Smooth muscle cell of the coronary artery (primary cell): ENCODE results near the gene RHOXF2. TPM values are rescaled to one million over a fixed set of nuclear protein-coding genes. Genes with fewer than 3 reads are reported as not detected.

Experiments
- total RNA-seq: library from RNA; depleted of rRNA; stranded (reverse); fragments of >200 nt; gene quantifications from 2 replicates; pipeline ENCODE4 v1.2.3, GENCODE V29; 2014; ENCODE audit warnings: low replicate concordance

Gene RHOXF2, protein sequence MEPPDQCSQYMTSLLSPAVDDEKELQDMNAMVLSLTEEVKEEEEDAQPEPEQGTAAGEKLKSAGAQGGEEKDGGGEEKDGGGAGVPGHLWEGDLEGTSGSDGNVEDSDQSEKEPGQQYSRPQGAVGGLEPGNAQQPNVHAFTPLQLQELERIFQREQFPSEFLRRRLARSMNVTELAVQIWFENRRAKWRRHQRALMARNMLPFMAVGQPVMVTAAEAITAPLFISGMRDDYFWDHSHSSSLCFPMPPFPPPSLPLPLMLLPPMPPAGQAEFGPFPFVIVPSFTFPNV
- not detected in 2 replicates for total RNA-seq

GRCh38 chrX:120158313-120158712 lies at the start of gene RHOXF2:
RHOXF2 (plus strand) TSS chrX:120158613; CDS start chrX:120158751, 138 bp downstream.

GRCh38 chrX:120115438-120115963 lies 42.9 kb upstream of the RHOXF2 start, which contains the start of gene RHOXF1:
RHOXF1 (minus strand) TSS chrX:120115913; CDS start chrX:120115862, 51 bp downstream.

Other genes starting within 250 kb of the RHOXF2 start
- gene NKAP, start 214.9 kb upstream of the RHOXF2 start, total RNA-seq: 1.5 and 3.8 TPM in 2 replicates
- gene RHOXF2B, start 80.9 kb upstream of the RHOXF2 start, total RNA-seq: under 0.01 TPM in 1 of 2 replicates, not detected in the other
- gene RHOXF1, start 42.7 kb upstream of the RHOXF2 start, total RNA-seq: not detected in 2 replicates
- 6.1 and 9.5 TPM in 2 replicates for gene ZBTB33, start 92.2 kb downstream of the RHOXF2 start, total RNA-seq
- gene TMEM255A, start 152.8 kb downstream of the RHOXF2 start, total RNA-seq: not detected in 2 replicates
- gene ATP1B4, start 203.5 kb downstream of the RHOXF2 start, total RNA-seq: not detected in 2 replicates